Neural crest cell (in vitro differentiated cells): ENCODE measurements around the gene BCL2L13. TPM values are rescaled to one million over a fixed set of nuclear protein-coding genes. Genes with fewer than 3 reads are reported as not detected.

Source experiments
- DNase-seq: peaks from one replicate; pipeline ENCODE4 v3.0.0; 2021; ENCODE audit warnings: low read depth, mixed read lengths, low spot score
- H3K27ac Mint-ChIP-seq: one replicate; pipeline ENCODE4 v1.8.0; 2021; ENCODE audit warnings: mild to moderate bottlenecking, mixed read lengths; ENCODE audit not compliant: unreplicated experiment
- H3K27me3 Mint-ChIP-seq: 2 replicates; pipeline ENCODE4 v1.8.0; 2021; ENCODE audit warnings: low read depth, mild to moderate bottlenecking, mixed read lengths
- H3K36me3 Mint-ChIP-seq: 2 replicates; pipeline ENCODE4 v1.8.0; 2021; ENCODE audit warnings: low read depth, mild to moderate bottlenecking, mixed read lengths
- H3K4me1 Mint-ChIP-seq: 2 replicates; pipeline ENCODE4 v1.8.0; 2021; ENCODE audit warnings: mixed read lengths
- H3K4me3 Mint-ChIP-seq: one replicate; pipeline ENCODE4 v1.8.0; 2021; ENCODE audit warnings: mild to moderate bottlenecking, mixed read lengths
- H3K9me3 Mint-ChIP-seq: 2 replicates; pipeline ENCODE4 v1.8.0; 2021; ENCODE audit warnings: mixed read lengths
- CTCF ChIP-seq: fragments of 200-600 bp; sonication (generic); conservative IDR thresholded peaks from 2 replicates; pipeline ENCODE4 v1.5.0; 2021; ENCODE audit warnings: antibody characterized with exemption, mild to moderate bottlenecking
- total RNA-seq: library from RNA; stranded (reverse); gene quantifications from 2 replicates; pipeline ENCODE4 v1.2.1, GENCODE V29; 2021

BCL2L13 gene
- total RNA-seq, 1 donor from 2014 or later: 37.5 TPM

GRCh38 chr22:17773606-17774205 is 135.1 kb downstream of the BCL2L13 start:
- Mint-ChIP-seq H3K36me3 (no peaks in the 10 kb centered on the region), H3K27me3 (peaks cover 3% of the 10 kb centered on the region), H3K4me3 (peak overlapping the region; percentile 91), H3K27ac (peak overlapping the region; percentile 43), H3K4me1 (peaks cover 36% of the 10 kb centered on the region), H3K9me3 (no peaks in the 10 kb centered on the region)
- TF ChIP-seq CTCF: no peak
- peak; percentile 54 for DNase-seq

GRCh38 chr22:17774206-17774925 is 135.8 kb downstream of the BCL2L13 start, which contains the start of gene BID:
TSS of gene BID (minus strand) at chr22:17774469. CDS start at chr22:17750116, 24,353 bp downstream.
- Mint-ChIP-seq H3K27ac (peak within 1 kb of the TSS; percentile 43), H3K4me3 (peak within 1 kb of the TSS; percentile 91), H3K36me3 (no peaks in the 10 kb centered on the region), H3K27me3 (peaks cover 3% of the 10 kb centered on the region), H3K9me3 (no peaks in the 10 kb centered on the region), H3K4me1 (peaks cover 42% of the 10 kb centered on the region)
- TF ChIP-seq CTCF: no peak
- DNase-seq: peak; percentile 24

GRCh38 chr22:17774926-17775685 is 136.5 kb downstream of the BCL2L13 start:
- Mint-ChIP-seq H3K27ac (peak overlapping the region; percentile 29), H3K36me3 (no peaks in the 10 kb centered on the region)
- no peak for DNase-seq

GRCh38 chr22:17775781-17776465 is 137.4 kb downstream of the BCL2L13 start:
- DNase-seq: no peak
- peak overlapping the region; percentile 67 for H3K4me3 Mint-ChIP-seq

More at GRCh38 chr22:17774926-17775685, 136.5 kb downstream of the BCL2L13 start:
- Mint-ChIP-seq H3K27me3 (peaks cover 3% of the 10 kb centered on the region), H3K4me3 (peak overlapping the region; percentile 67), H3K9me3 (no peaks in the 10 kb centered on the region), H3K4me1 (peaks cover 48% of the 10 kb centered on the region)
- TF ChIP-seq CTCF: no peak

More at GRCh38 chr22:17775781-17776465, 137.4 kb downstream of the BCL2L13 start:
- no peak overlapping the region for H3K27ac Mint-ChIP-seq
- TF ChIP-seq CTCF: no peak
- no peaks in the 10 kb centered on the region for H3K9me3 Mint-ChIP-seq
- peaks cover 51% of the 10 kb centered on the region for H3K4me1 Mint-ChIP-seq
- H3K36me3 Mint-ChIP-seq: no peaks in the 10 kb centered on the region
- H3K27me3 Mint-ChIP-seq: peaks cover 3% of the 10 kb centered on the region
